HFFc6 (cell line): ENCODE measurements around the gene EPB41L2. TPM values are rescaled to one million over a fixed set of nuclear protein-coding genes. Genes with fewer than 3 reads are reported as not detected.

Experiments
- DNase-seq: peaks from one replicate; pipeline ENCODE4 v3.0.0-alpha.2; 2018
- H3K27ac Mint-ChIP-seq: 2 replicates; pipeline ENCODE4 v1.8.0; 2020; ENCODE audit warnings: mild to moderate bottlenecking, mixed read lengths
- H3K27me3 Mint-ChIP-seq: 2 replicates; pipeline ENCODE4 v1.8.0; 2021; ENCODE audit warnings: mild to moderate bottlenecking, moderate library complexity, mixed read lengths; ENCODE audit not compliant: insufficient read depth
- H3K36me3 Mint-ChIP-seq: 2 replicates; pipeline ENCODE4 v1.8.0; 2021; ENCODE audit warnings: low read depth, mixed read lengths
- H3K4me1 Mint-ChIP-seq: 2 replicates; pipeline ENCODE4 v1.8.0; 2020; ENCODE audit warnings: low read depth, mixed read lengths
- H3K4me3 Mint-ChIP-seq: 2 replicates; pipeline ENCODE4 v1.8.0; 2020; ENCODE audit warnings: mild to moderate bottlenecking, moderate library complexity, mixed read lengths
- H3K9me3 Mint-ChIP-seq: 2 replicates; pipeline ENCODE4 v1.8.0; 2020; ENCODE audit warnings: mild to moderate bottlenecking, mixed read lengths
- CTCF ChIP-seq: fragments of 200-600 bp; sonication (generic); IDR thresholded peaks from 2 replicates; pipeline ENCODE4 v1.5.0; 2021; ENCODE audit warnings: antibody characterized with exemption, mild to moderate bottlenecking
- total RNA-seq, 6 experiments: library from RNA; stranded (reverse); fragmentation: NEBNext Ultra II Directional; extraction: Animal tissue kit (Norgen Biotek cat#: 25700); gene quantifications; 2 replicates in 1 of 6; 3 replicates in 5 of 6; pipeline ENCODE4 v1.2.3, GENCODE V29; 2021

Gene EPB41L2
- total RNA-seq, 6 experiments from 2014 or later = 39.3 to 73.8 (median 60.7) TPM

DNA sequence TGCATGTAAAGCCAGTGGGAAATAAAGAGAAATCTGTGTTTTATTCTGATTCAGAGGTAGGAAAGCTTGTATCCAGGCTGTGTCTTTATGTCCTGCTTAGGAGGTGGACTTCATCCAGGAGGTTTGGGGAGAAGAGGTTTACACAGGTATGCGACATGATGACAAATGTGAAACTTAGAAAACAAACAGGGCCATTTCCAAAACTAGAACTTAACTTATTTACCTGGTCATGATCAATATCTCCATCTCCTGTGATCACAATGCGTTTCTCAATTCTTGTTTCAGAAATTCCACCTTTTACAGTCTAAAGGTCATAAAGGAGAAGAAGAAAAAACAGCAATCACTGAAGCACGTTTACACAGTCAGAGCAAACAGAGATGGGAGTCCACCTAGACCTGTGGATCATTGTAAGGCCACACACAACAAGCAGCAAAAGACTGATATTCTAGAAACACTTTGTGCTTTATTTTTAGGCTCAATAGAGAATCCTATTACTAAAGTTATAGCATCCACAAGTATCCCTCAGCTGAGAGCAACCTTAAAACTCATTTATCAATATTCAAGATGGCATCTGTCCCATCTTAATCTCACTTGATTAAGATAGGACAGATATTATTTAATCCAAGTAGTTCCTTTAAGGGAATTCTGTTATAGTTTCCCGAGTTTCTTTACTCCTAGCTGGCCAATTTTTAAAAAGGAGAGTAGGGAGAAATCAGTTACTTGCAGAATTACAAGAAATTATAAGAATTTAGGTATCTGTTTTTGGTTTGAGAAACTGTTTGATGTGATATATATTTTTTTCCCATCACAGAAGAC, 199.4 kb downstream of the EPB41L2 start:
- Mint-ChIP-seq H3K4me3 (no peak overlapping the region), H3K27ac (no peak overlapping the region), H3K9me3 (no peaks in the 10 kb centered on the region), H3K4me1 (no peaks in the 10 kb centered on the region), H3K27me3 (no peaks in the 10 kb centered on the region), H3K36me3 (peaks cover 6% of the 10 kb centered on the region; the same call in 1 of the 2 replicates)
- TF ChIP-seq CTCF = no peak
- DNase-seq = no peak

DNA sequence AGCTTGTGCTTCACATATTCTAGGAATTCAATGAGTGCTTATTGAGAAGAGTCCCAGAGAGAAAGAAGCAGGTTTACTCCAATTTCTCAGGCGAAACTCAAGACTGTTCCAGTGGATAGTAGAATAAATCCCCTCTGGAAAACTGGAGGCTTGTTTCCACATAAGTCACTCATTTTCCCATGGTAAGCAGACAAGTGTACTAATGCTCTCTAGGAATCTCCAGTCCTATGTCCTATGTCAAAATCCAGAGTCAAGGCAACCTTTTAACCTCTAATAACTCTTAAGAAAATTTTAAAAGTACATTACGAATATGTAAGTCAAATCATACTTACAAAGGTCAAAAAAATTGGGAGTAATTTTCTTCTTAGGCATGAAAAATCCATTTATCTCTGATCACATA, 200.7 kb downstream of the EPB41L2 start:
- Mint-ChIP-seq H3K9me3 (no peaks in the 10 kb centered on the region), H3K27me3 (no peaks in the 10 kb centered on the region), H3K4me1 (no peaks in the 10 kb centered on the region; the same call in 1 of the 2 replicates), H3K27ac (no peak overlapping the region), H3K4me3 (no peak overlapping the region), H3K36me3 (peaks cover 6% of the 10 kb centered on the region; the same call in 1 of the 2 replicates)
- DNase-seq = no peak
- TF ChIP-seq CTCF = no peak

DNA sequence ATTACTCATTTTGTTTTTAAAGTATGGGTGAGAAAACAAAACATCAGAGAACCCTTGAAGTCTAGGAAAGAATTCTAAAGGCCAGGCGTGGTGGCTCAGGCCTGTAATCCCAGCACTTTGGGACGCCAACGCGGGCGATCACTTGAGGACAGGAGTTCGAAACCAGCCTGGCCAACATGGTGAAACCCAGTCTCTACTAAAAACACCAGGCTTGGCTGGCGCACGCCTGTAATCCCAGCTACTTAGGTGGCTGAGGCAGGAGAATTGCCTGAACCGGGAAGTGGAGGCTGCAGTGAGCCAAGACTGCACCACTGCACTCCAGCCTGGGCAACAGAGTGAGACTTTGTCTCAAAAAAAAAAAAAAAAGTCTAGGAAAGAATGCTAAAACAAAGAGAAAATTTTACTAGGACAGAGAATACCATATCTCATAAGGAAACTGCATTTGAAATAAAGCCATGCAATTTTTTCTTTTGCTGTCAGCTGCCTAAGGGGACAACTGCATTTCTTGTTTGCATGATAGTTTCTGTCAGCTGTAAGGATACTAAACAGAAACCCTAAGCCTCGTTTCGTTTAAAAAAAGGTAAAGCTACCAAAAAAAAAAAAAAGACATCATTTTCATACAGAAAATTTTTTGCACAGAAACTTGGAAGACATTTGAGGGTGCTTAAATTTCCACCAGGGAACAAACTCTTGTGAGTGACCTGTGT, 203.7 kb downstream of the EPB41L2 start:
- DNase-seq = no peak
- Mint-ChIP-seq H3K27ac (no peak overlapping the region), H3K36me3 (peaks cover 13% of the 10 kb centered on the region; the same call in 1 of the 2 replicates), H3K4me1 (peaks cover 2% of the 10 kb centered on the region), H3K4me3 (no peak overlapping the region), H3K9me3 (no peaks in the 10 kb centered on the region), H3K27me3 (no peaks in the 10 kb centered on the region)
- TF ChIP-seq CTCF = no peak

DNA sequence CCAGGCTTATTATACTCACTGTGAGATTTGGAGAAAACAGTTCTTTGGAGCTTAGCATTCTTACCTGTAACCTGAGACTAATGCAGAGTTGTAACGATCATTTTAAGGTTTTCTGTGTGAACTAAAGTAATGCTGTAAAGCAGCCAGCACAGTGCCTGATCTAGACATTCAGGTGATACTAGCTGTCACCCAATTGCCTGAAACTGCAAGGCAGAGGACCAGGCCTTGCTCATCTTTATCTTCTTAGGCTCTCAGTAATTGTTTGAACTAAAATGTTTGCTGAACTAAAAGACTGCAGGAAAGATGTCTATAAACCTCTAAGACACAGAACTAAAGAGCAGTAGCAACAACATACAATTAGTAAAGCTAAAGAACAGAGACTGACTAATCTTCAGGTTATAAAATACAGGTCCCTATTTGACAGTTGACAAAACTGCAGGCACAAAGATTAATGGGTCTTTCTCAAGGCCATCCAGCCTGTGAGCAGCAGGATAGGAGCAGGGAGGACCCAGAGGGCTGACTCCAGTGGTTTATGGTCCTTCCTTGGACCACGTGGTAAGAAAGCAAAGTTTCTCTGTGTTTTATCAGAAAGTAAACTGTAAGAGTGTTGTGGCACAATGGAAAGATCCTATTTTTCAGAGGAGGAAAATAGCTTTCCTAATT, 204.4 kb downstream of the EPB41L2 start:
- DNase-seq = no peak
- TF ChIP-seq CTCF = no peak
- H3K4me1 Mint-ChIP-seq = peaks cover 9% of the 10 kb centered on the region
- no peak overlapping the region for H3K27ac Mint-ChIP-seq
- H3K4me3 Mint-ChIP-seq = no peak overlapping the region
- peaks cover 13% of the 10 kb centered on the region; the same call in 1 of the 2 replicates for H3K36me3 Mint-ChIP-seq
- H3K9me3 Mint-ChIP-seq = no peaks in the 10 kb centered on the region
- H3K27me3 Mint-ChIP-seq = no peaks in the 10 kb centered on the region

- no peak for DNase-seq
- peaks cover 15% of the 10 kb centered on the region for H3K4me1 Mint-ChIP-seq
- no peak overlapping the region for H3K27ac Mint-ChIP-seq
- no peak overlapping the region for H3K4me3 Mint-ChIP-seq
- H3K36me3 Mint-ChIP-seq = peaks cover 13% of the 10 kb centered on the region; the same call in 1 of the 2 replicates
- no peaks in the 10 kb centered on the region for H3K9me3 Mint-ChIP-seq
- TF ChIP-seq CTCF = no peak
- no peaks in the 10 kb centered on the region for H3K27me3 Mint-ChIP-seq
Measured at GRCh38 chr6:130858054-130858453, 205.0 kb downstream of the EPB41L2 start.
